HEK293 (cell line): ENCODE results near the gene SEPTIN12.
A peak's percentile ranks its signal among the peaks of the same experiment; 100 is the strongest.
"Not testable (repeated sequence)": the region's sequence is repeated elsewhere in the genome, so short reads cannot be mapped to it uniquely, and the experiment has no call there.

Experiments
- CTCF ChIA-PET: fragments of 350-600 bp; formaldehyde crosslinking; extraction: SDS; loops from one replicate; lab custom pipeline; 2021; ENCODE audit warnings: antibody characterized with exemption; lab: Yijun Ruan, JAX
- POLR2A ChIA-PET: fragments of 300-600 bp; formaldehyde crosslinking; extraction: SDS; loops from one replicate; lab custom pipeline; 2020; ENCODE audit warnings: antibody characterized with exemption, inconsistent platforms; lab: Yijun Ruan, JAX
- H3K27ac ChIP-seq: fragments of 200-500 bp; sonication (Bioruptor generic); 2 replicates; pipeline ENCODE4 v1.5.1; 2014; ENCODE audit warnings: low read depth, low read length, control low read depth, inconsistent platforms; ENCODE audit errors: extremely low read depth
- H3K36me3 ChIP-seq, 2 experiments: fragments of 200-500 bp in 1 of 2; sonication (Bioruptor generic) in 1 of 2; 1 replicate in 1 of 2; 2 replicates in 1 of 2; pipeline ENCODE4 v1.5.1; 2014 to 2017; ENCODE audit warnings: inconsistent platforms in 2 of 2, low read length in 2 of 2; ENCODE audit not compliant: control insufficient read depth in 2 of 2, insufficient read depth in 1 of 2
- H3K4me1 ChIP-seq: fragments of 200-500 bp; sonication (Bioruptor generic); 2 replicates; pipeline ENCODE4 v1.5.1; 2014; ENCODE audit warnings: mild to moderate bottlenecking, low read length, inconsistent platforms; ENCODE audit not compliant: control insufficient read depth, insufficient read depth
- H3K4me3 ChIP-seq: 2 replicates; pipeline ENCODE4 v1.5.1; 2011; ENCODE audit warnings: low read depth, mild to moderate bottlenecking, control low read depth, low read length, moderate library complexity
- H3K9me3 ChIP-seq: fragments of 200-500 bp; sonication (Bioruptor generic); 2 replicates; pipeline ENCODE4 v1.5.1; 2014; ENCODE audit warnings: low read depth, low read length, inconsistent platforms; ENCODE audit not compliant: control insufficient read depth, insufficient read depth
- ZNF274 ChIP-seq, 2 experiments: fragments of 200-500 bp in 1 of 2; fragments of 450-650 bp in 1 of 2; sonication (Bioruptor generic) in 1 of 2; formaldehyde crosslinking in 1 of 2; IDR thresholded peaks; 2 replicates each; pipeline versions ENCODE4 v1.5.1 to v1.6.1; 2014 to 2016; ENCODE audit warnings: borderline replicate concordance in 1 of 2, inconsistent platforms in 1 of 2, low read length in 1 of 2, missing biosample characterization in 1 of 2, missing genetic modification characterization in 1 of 2
- ZNF394 ChIP-seq: fragments of 450-650 bp; formaldehyde crosslinking; IDR thresholded peaks from 2 replicates; pipeline ENCODE4 v1.5.1; 2016; ENCODE audit warnings: missing biosample characterization, missing genetic modification characterization, mild to moderate bottlenecking, moderate library complexity, borderline replicate concordance
- ZNF416 ChIP-seq: fragments of 450-650 bp; formaldehyde crosslinking; IDR thresholded peaks from 2 replicates; pipeline ENCODE4 v1.5.1; 2016; ENCODE audit warnings: missing biosample characterization, missing genetic modification characterization
- ZNF426 ChIP-seq: fragments of 450-650 bp; formaldehyde crosslinking; IDR thresholded peaks from 2 replicates; pipeline ENCODE4 v1.5.1; 2017; ENCODE audit warnings: missing biosample characterization, missing genetic modification characterization, mild to moderate bottlenecking, inconsistent platforms, moderate library complexity
- ZNF555 ChIP-seq: fragments of 450-650 bp; formaldehyde crosslinking; conservative IDR thresholded peaks from 2 replicates; pipeline ENCODE4 v1.5.1; 2017; ENCODE audit warnings: missing biosample characterization, mild to moderate bottlenecking, missing genetic modification characterization, inconsistent platforms
- ZNF600 ChIP-seq: fragments of 450-650 bp; formaldehyde crosslinking; IDR thresholded peaks from 2 replicates; pipeline ENCODE4 v1.5.1; 2016; ENCODE audit warnings: missing biosample characterization, missing genetic modification characterization
- ZNF623 ChIP-seq: fragments of 450-650 bp; formaldehyde crosslinking; IDR thresholded peaks from 2 replicates; pipeline ENCODE4 v1.5.1; 2016; ENCODE audit warnings: missing biosample characterization, missing genetic modification characterization
- TF ChIP-seq, protein P1 (sequence below): fragments of 450-650 bp; formaldehyde crosslinking; conservative IDR thresholded peaks from 2 replicates; pipeline ENCODE4 v1.5.1; 2016; ENCODE audit warnings: low read depth, missing biosample characterization, missing genetic modification characterization
- TF ChIP-seq, protein P2 (sequence below): fragments of 450-650 bp; formaldehyde crosslinking; IDR thresholded peaks from 2 replicates; pipeline ENCODE4 v1.5.1; 2016; ENCODE audit warnings: missing biosample characterization, missing genetic modification characterization

The SEPTIN12 gene

DNA sequence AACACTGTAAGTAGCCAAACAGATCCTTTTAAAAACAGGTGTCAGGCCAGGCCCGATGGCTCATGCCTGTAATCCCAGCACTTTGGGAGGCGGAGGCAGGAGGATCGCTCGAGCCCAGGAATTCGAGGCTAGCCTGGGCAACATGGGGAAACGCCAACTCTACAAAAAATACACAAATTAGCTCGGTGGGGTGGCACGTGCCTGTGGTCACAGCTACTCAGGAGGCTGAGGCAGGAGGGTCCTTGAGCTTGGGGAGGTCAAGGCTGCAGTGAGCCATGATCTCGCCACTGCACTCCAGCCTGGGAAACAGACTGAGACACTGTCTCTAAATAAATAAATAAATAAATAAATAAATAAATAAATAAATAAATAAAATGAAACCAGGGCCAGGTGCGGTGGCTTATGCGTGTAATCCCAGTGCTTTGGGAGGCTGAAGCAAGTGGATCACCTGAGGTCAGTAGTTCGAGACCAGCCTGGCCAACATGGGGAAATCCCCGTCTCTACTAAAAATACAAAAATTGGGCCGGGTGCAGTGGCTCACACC lies 3.6 kb downstream of the SEPTIN12 start:
- CTCF ChIA-PET = not testable (repeated sequence)
- POLR2A ChIA-PET = interaction anchor here (0.6 kb wide), 1 partner anchor 11 kb away, joined by 3 read pairs; the partner anchor contains the start of gene SMIM22
- TF ChIP-seq ZNF623 (tag by site-specific recombination) (peak; percentile 35), ZNF394 (tag by site-specific recombination) (peak; percentile 46; the same call in 1 of the 2 replicates), ZNF426 (tag by site-specific recombination) (peak; percentile 40), ZNF555 (peak; percentile 11; the same call in 1 of the 2 replicates)
- TF ChIP-seq, protein P1, sequence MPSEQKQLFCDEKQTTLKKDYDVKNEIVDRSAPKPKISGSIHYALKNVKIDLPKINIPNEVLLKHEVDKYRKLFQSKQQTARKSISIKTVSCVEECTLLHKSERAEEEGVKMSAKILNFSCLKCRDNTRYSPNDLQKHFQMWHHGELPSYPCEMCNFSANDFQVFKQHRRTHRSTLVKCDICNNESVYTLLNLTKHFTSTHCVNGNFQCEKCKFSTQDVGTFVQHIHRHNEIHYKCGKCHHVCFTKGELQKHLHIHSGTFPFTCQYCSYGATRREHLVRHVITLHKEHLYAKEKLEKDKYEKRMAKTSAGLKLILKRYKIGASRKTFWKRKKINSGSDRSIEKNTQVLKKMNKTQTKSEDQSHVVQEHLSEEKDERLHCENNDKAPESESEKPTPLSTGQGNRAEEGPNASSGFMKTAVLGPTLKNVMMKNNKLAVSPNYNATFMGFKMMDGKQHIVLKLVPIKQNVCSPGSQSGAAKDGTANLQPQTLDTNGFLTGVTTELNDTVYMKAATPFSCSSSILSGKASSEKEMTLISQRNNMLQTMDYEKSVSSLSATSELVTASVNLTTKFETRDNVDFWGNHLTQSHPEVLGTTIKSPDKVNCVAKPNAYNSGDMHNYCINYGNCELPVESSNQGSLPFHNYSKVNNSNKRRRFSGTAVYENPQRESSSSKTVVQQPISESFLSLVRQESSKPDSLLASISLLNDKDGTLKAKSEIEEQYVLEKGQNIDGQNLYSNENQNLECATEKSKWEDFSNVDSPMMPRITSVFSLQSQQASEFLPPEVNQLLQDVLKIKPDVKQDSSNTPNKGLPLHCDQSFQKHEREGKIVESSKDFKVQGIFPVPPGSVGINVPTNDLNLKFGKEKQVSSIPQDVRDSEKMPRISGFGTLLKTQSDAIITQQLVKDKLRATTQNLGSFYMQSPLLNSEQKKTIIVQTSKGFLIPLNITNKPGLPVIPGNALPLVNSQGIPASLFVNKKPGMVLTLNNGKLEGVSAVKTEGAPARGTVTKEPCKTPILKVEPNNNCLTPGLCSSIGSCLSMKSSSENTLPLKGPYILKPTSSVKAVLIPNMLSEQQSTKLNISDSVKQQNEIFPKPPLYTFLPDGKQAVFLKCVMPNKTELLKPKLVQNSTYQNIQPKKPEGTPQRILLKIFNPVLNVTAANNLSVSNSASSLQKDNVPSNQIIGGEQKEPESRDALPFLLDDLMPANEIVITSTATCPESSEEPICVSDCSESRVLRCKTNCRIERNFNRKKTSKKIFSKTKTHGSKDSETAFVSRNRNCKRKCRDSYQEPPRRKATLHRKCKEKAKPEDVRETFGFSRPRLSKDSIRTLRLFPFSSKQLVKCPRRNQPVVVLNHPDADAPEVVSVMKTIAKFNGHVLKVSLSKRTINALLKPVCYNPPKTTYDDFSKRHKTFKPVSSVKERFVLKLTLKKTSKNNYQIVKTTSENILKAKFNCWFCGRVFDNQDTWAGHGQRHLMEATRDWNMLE (tag by site-specific recombination) = peak; percentile 55; the same call in 1 of the 2 replicates
- TF ChIP-seq, all 188 proteins: peak for 5; not testable (repeated sequence) for 183
- H3K9me3 ChIP-seq, H3K4me1 ChIP-seq, H3K27ac ChIP-seq, H3K4me3 ChIP-seq, H3K36me3 ChIP-seq: not testable (repeated sequence)

DNA sequence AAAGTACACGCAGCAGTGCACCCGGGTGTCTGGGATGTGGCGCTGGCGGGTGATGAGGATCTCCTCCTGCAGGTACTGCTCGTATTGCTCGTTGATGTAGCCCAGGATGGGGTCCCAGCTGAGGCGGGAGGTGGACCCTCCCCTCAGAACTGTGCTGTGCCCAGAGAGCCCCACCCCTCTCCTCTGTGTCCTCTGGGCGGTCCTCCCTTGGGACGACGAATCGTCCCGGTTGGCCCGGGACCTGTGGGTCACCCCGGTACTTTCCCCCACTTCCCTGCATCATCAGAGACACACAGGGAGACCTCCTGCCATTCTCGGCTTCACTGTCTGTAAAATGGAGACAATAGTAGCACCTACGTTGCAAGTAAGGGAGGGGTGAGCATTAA lies 4.2 kb downstream of the SEPTIN12 start:
- Histone ChIP-seq H3K4me1 (peaks cover 2% of the 10 kb centered on the region; the same call in 1 of the 2 replicates), H3K27ac (no peak overlapping the region), H3K9me3 (no peaks in the 10 kb centered on the region), H3K36me3 (no peaks in the 10 kb centered on the region), H3K4me3 (no peak overlapping the region)
- CTCF ChIA-PET = no interaction called here
- POLR2A ChIA-PET = no interaction called here
- TF ChIP-seq ZNF274 (IDR thresholded peaks at IDR 0.05; ENCODE audit: low read length) (no peak), ZNF274 (tag by site-specific recombination; IDR thresholded peaks at IDR 0.05; ENCODE audit: borderline replicate concordance) (no peak), ZNF416 (tag by site-specific recombination) (no peak)

DNA sequence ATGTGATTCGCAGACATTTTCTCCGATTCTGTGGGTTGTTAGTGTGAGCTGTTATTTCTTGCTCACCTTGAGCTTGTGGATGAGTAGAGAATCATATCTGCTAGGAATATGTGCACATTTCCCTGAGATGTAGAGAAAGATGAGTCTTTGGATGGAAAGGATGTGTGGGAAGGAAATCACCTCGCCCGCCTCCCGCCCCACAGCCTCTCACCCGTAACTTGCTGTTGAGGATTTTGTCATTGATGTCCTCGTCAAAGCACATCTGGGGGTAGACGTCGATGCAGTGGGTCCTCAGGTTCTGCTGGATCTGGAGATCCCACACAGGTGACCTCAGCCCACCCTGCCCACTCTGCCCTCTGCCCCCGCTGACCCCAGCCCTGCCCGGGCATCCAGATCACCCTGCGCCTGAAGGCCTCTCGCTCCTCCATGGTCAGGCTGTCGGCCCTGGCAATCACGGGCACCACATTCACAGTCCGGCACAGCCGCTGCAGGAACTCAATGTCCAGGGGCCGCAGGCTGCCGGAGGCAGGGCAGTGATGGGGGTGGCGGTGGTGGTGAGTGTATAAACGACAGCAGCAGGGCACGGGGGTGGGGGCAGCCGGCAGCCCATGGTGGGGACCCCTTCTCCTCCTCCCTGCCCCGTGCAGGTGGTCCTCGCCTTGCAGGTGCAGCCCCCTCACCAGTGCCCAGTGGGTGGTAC lies 4.7 kb downstream of the SEPTIN12 start:
- H3K4me3 ChIP-seq = no peak overlapping the region
- H3K36me3 ChIP-seq = no peaks in the 10 kb centered on the region
- TF ChIP-seq ZNF600 (tag by site-specific recombination) = no peak
- TF ChIP-seq, protein P2, sequence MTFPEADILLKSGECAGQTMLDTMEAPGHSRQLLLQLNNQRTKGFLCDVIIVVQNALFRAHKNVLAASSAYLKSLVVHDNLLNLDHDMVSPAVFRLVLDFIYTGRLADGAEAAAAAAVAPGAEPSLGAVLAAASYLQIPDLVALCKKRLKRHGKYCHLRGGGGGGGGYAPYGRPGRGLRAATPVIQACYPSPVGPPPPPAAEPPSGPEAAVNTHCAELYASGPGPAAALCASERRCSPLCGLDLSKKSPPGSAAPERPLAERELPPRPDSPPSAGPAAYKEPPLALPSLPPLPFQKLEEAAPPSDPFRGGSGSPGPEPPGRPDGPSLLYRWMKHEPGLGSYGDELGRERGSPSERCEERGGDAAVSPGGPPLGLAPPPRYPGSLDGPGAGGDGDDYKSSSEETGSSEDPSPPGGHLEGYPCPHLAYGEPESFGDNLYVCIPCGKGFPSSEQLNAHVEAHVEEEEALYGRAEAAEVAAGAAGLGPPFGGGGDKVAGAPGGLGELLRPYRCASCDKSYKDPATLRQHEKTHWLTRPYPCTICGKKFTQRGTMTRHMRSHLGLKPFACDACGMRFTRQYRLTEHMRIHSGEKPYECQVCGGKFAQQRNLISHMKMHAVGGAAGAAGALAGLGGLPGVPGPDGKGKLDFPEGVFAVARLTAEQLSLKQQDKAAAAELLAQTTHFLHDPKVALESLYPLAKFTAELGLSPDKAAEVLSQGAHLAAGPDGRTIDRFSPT (tag by site-specific recombination) = peak; percentile 10; the same call in 1 of the 2 replicates
- no peaks in the 10 kb centered on the region for H3K9me3 ChIP-seq
- peaks cover 2% of the 10 kb centered on the region; the same call in 1 of the 2 replicates for H3K4me1 ChIP-seq
- ChIA-PET CTCF (no interaction called here), POLR2A (no interaction called here)
- H3K27ac ChIP-seq = no peak overlapping the region
